Caco-2 (cell line): ENCODE results near the gene MYO6. TPM values are rescaled to one million over a fixed set of nuclear protein-coding genes. Genes with fewer than 3 reads are reported as not detected.

Experiments used
- BruUV-seq: library from RNA; stranded (reverse); fragments of 400-500 nt; replicated peaks from 2 replicates; lab custom pipeline; 2021; lab: Mats Ljungman, UMichigan
- CTCF ChIA-PET: fragments of 300-600 bp; sonication (Branson Sonifier 250); formaldehyde crosslinking; loops from one replicate; lab custom pipeline; 2022; ENCODE audit warnings: antibody characterized with exemption; lab: Charles Lee
- POLR2A ChIA-PET: fragments of 300-600 bp; sonication (Branson Sonifier 250); formaldehyde crosslinking; loops from one replicate; lab custom pipeline; 2022; ENCODE audit warnings: antibody characterized with exemption; lab: Charles Lee
- DNase-seq, 2 experiments: peaks; one replicate each; pipeline versions ENCODE4 v3.0.0 to v3.0.0-alpha.2; 2020 to 2022
- H3K27me3 ChIP-seq: replicated peaks from 2 replicates; pipeline ENCODE4 v1.6.0; 2011; ENCODE audit warnings: low read length; ENCODE audit not compliant: control insufficient read depth, insufficient read depth
- H3K36me3 ChIP-seq: 2 replicates; pipeline ENCODE4 v1.5.1; 2011; ENCODE audit warnings: low read length; ENCODE audit not compliant: control insufficient read depth, insufficient read depth
- H3K4me1 ChIP-seq: fragments of 250-450 bp; sonication (Bioruptor Pico); 2 replicates; pipeline ENCODE4 v1.5.1; 2020; ENCODE audit warnings: mild to moderate bottlenecking
- H3K4me3 ChIP-seq: 2 replicates; pipeline ENCODE4 v1.5.1; 2011; ENCODE audit warnings: low read depth, mild to moderate bottlenecking, control low read depth, low read length
- H3K9me3 ChIP-seq: fragments of 250-450 bp; sonication (Bioruptor Pico); 2 replicates; pipeline ENCODE4 v1.5.1; 2020; ENCODE audit warnings: mild to moderate bottlenecking, moderate library complexity
- H3K27ac Mint-ChIP-seq: one replicate; pipeline ENCODE4 v1.8.0; 2022; ENCODE audit warnings: mixed read lengths; ENCODE audit not compliant: unreplicated experiment
- H3K27me3 Mint-ChIP-seq: one replicate; pipeline ENCODE4 v1.8.0; 2022; ENCODE audit warnings: mixed read lengths; ENCODE audit not compliant: insufficient read depth, unreplicated experiment
- H3K36me3 Mint-ChIP-seq: one replicate; pipeline ENCODE4 v1.8.0; 2022; ENCODE audit warnings: mild to moderate bottlenecking, mixed read lengths; ENCODE audit not compliant: insufficient read depth, unreplicated experiment
- H3K4me1 Mint-ChIP-seq: one replicate; pipeline ENCODE4 v1.8.0; 2022; ENCODE audit warnings: low read depth, mixed read lengths; ENCODE audit not compliant: unreplicated experiment
- H3K4me3 Mint-ChIP-seq: one replicate; pipeline ENCODE4 v1.8.0; 2022; ENCODE audit warnings: mild to moderate bottlenecking, moderate library complexity, mixed read lengths; ENCODE audit not compliant: unreplicated experiment
- H3K9me3 Mint-ChIP-seq: one replicate; pipeline ENCODE4 v1.8.0; 2022; ENCODE audit warnings: mixed read lengths; ENCODE audit not compliant: unreplicated experiment
- intact Hi-C: fragments of 100-400 bp; cut with micrococcal nuclease; formaldehyde crosslinking; loops from one replicate; pipeline ENCODE4 v1.10.0; 2022; ENCODE audit not compliant: unreplicated experiment
- total RNA-seq: library from RNA; stranded (reverse); gene quantifications from 2 replicates; pipeline ENCODE4 v1.2.3, GENCODE V29; 2022
- TF ChIP-seq, protein P1 (sequence below), 2 experiments: fragments of 200-600 bp in 1 of 2; IDR thresholded peaks; 1 replicate in 1 of 2; 2 replicates in 1 of 2; pipeline versions ENCODE4 v1.5.1 to v1.8.0; 2011 to 2022; ENCODE audit warnings: antibody characterized with exemption in 1 of 2, control low read depth in 1 of 2, inconsistent platforms in 1 of 2, low read depth in 1 of 2, low read length in 1 of 2, mild to moderate bottlenecking in 1 of 2, moderate library complexity in 1 of 2; ENCODE audit not compliant: insufficient read depth in 1 of 2, severe bottlenecking in 1 of 2, unreplicated experiment in 1 of 2

MYO6 gene
- total RNA-seq, 1 experiment from 2014 or later, result 43.0 TPM

- no peaks in the 10 kb centered on the region for H3K4me1 Mint-ChIP-seq
- no peak overlapping the region for H3K4me3 Mint-ChIP-seq
- no TSS peak for BruUV-seq
- H3K9me3 ChIP-seq, result 0 out of 2 replicates have a peak, but pooled peaks cover 3% of the 10 kb centered on the region
- no peak for DNase-seq
- H3K27me3 Mint-ChIP-seq, result no peaks in the 10 kb centered on the region
- POLR2A ChIA-PET, result no interaction called here
- no peak overlapping the region for H3K4me3 ChIP-seq
- intact Hi-C loops, result no loop called here
- H3K9me3 Mint-ChIP-seq, result no peaks in the 10 kb centered on the region
- CTCF ChIA-PET, result no interaction called here
- TF ChIP-seq, protein P1, sequence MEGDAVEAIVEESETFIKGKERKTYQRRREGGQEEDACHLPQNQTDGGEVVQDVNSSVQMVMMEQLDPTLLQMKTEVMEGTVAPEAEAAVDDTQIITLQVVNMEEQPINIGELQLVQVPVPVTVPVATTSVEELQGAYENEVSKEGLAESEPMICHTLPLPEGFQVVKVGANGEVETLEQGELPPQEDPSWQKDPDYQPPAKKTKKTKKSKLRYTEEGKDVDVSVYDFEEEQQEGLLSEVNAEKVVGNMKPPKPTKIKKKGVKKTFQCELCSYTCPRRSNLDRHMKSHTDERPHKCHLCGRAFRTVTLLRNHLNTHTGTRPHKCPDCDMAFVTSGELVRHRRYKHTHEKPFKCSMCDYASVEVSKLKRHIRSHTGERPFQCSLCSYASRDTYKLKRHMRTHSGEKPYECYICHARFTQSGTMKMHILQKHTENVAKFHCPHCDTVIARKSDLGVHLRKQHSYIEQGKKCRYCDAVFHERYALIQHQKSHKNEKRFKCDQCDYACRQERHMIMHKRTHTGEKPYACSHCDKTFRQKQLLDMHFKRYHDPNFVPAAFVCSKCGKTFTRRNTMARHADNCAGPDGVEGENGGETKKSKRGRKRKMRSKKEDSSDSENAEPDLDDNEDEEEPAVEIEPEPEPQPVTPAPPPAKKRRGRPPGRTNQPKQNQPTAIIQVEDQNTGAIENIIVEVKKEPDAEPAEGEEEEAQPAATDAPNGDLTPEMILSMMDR (IDR thresholded peaks at IDR 0.05; ENCODE audit: insufficient read depth in 1 of 2, low read depth in 1 of 2, low read length in 1 of 2, severe bottlenecking in 1 of 2, unreplicated experiment in 1 of 2), result no peak
- no peaks in the 10 kb centered on the region for H3K36me3 ChIP-seq
- H3K36me3 Mint-ChIP-seq, result no peaks in the 10 kb centered on the region
- H3K27ac Mint-ChIP-seq, result no peak overlapping the region
- no peaks in the 10 kb centered on the region for H3K27me3 ChIP-seq
- no peaks in the 10 kb centered on the region for H3K4me1 ChIP-seq
These were observed 51.9 kb downstream of the MYO6 start for GRCh38 chr6:75800708-75801505.

DNA sequence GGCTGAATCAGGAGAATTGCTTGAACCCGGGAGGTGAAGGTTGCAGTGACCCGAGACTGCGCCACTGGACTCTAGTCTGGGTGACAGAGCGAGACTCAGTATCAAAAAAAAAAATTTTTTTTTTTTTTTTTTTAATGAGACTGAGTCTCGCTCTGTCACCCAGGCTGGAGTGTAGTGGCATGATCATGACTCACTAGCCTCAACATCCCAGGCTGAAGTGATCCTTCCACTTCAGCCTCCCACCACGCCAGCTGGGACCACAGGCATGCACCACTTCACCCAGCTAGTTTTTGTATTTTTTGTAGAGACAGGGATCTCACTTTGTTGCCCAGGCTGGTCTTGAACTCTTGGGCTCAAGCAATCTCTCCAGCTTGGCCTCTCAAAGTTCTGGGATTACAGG, 53.3 kb downstream of the MYO6 start:
- BruUV-seq, result no TSS peak
- H3K27me3 Mint-ChIP-seq, result no peaks in the 10 kb centered on the region
- no peaks in the 10 kb centered on the region for H3K36me3 ChIP-seq
- DNase-seq, result no peak
- ChIA-PET POLR2A (no interaction called here), CTCF (no interaction called here)
- TF ChIP-seq, protein P1 (IDR thresholded peaks at IDR 0.05; ENCODE audit: insufficient read depth in 1 of 2, low read depth in 1 of 2, low read length in 1 of 2, severe bottlenecking in 1 of 2, unreplicated experiment in 1 of 2), result no peak
- H3K4me1 Mint-ChIP-seq, result no peaks in the 10 kb centered on the region
- intact Hi-C loops, result no loop called here
- H3K4me1 ChIP-seq, result no peaks in the 10 kb centered on the region
- no peak overlapping the region for H3K27ac Mint-ChIP-seq
- no peak overlapping the region for H3K4me3 Mint-ChIP-seq
- no peaks in the 10 kb centered on the region for H3K36me3 Mint-ChIP-seq
- no peak overlapping the region for H3K4me3 ChIP-seq
- peaks cover 8% of the 10 kb centered on the region for H3K9me3 Mint-ChIP-seq
- 0 out of 2 replicates have a peak, but pooled peaks cover 4% of the 10 kb centered on the region for H3K9me3 ChIP-seq
- no peaks in the 10 kb centered on the region for H3K27me3 ChIP-seq

DNA sequence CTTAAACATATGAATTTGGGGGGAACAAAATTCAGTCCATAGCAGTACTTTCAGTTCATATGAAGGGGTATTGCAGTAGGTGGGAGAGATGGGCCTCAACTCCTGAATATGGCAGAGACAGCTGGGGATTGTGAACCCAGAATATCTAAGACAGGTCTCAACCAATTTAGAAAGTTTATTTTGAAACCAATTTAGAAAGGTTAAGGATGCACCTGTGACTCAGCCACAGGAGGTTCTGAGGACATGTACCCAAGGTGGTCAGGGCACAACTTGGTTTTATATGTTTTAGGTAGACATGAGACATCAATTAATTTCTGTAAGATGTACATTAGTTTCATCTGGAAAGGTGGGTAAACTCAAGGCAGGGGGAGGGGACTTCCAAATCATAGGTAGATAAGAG, 59.5 kb downstream of the MYO6 start:
- CTCF ChIA-PET, result no interaction called here
- H3K27me3 Mint-ChIP-seq, result no peaks in the 10 kb centered on the region
- Histone ChIP-seq H3K9me3 (0 out of 2 replicates have a peak, but pooled peaks cover 4% of the 10 kb centered on the region), H3K27me3 (no peaks in the 10 kb centered on the region), H3K4me3 (no peak overlapping the region), H3K4me1 (no peaks in the 10 kb centered on the region), H3K36me3 (no peaks in the 10 kb centered on the region)
- H3K4me3 Mint-ChIP-seq, result no peak overlapping the region
- peaks cover 16% of the 10 kb centered on the region for H3K4me1 Mint-ChIP-seq
- TF ChIP-seq, protein P1 (IDR thresholded peaks at IDR 0.05; ENCODE audit: insufficient read depth in 1 of 2, low read depth in 1 of 2, low read length in 1 of 2, severe bottlenecking in 1 of 2, unreplicated experiment in 1 of 2), result no peak
- no peak overlapping the region for H3K27ac Mint-ChIP-seq
- H3K36me3 Mint-ChIP-seq, result peaks cover 6% of the 10 kb centered on the region
- intact Hi-C loops, result no loop called here
- peaks cover 26% of the 10 kb centered on the region for H3K9me3 Mint-ChIP-seq
- BruUV-seq, result no TSS peak
- no peak for DNase-seq
- POLR2A ChIA-PET, result no interaction called here
